HCT116 (cell line): ENCODE results near the gene EIF4A3. TPM values are rescaled to one million over a fixed set of nuclear protein-coding genes. Genes with fewer than 3 reads are reported as not detected.

ENCODE experiments used
- ATAC-seq: fragments of 200-7000 bp; cut with Tn5 transposase; 2 replicates; pipeline ENCODE4 v1.9.1; 2020; ENCODE audit warnings: mild to moderate bottlenecking, moderate library complexity
- BruUV-seq: library from RNA; stranded (reverse); fragments of 400-500 nt; replicated peaks from 2 replicates; lab custom pipeline; 2021; lab: Mats Ljungman, UMichigan
- CTCF ChIA-PET: fragments of 300-600 bp; sonication (Branson Sonifier 250); formaldehyde crosslinking; loops from one replicate; lab custom pipeline; 2021; ENCODE audit warnings: antibody characterized with exemption; lab: Charles Lee
- POLR2A ChIA-PET: fragments of 300-600, 350-600 bp; sonication (Branson Sonifier 250); formaldehyde crosslinking; loops from one replicate; lab custom pipeline; 2021; ENCODE audit warnings: antibody characterized with exemption; lab: Charles Lee
- RAD21 ChIA-PET, 2 experiments: fragments of 300-600 bp; sonication (Branson Sonifier 250); formaldehyde crosslinking; loops; one replicate each; lab custom pipeline; 2023; ENCODE audit warnings: low total read pairs in 2 of 2; ENCODE audit not compliant: uncharacterized antibody in 2 of 2, unreplicated experiment in 2 of 2, low non-redundant PET in 1 of 2; lab: Charles Lee
- DNase-seq: peaks from one replicate; pipeline ENCODE4 v3.0.0-alpha.2; 2010; ENCODE audit warnings: low read depth, low spot score
- H2AFZ ChIP-seq: fragments of 200-600 bp; shearing (Covaris generic), sonication (generic); 2 replicates; pipeline ENCODE4 v1.6.1; 2017; ENCODE audit warnings: low read depth, mixed run types, mixed read lengths, antibody characterized with exemption, low read length; ENCODE audit not compliant: poor library complexity, severe bottlenecking
- H3K27ac ChIP-seq: 2 replicates; pipeline ENCODE4 v1.5.1; 2012; ENCODE audit warnings: low read depth, low read length
- H3K27me3 ChIP-seq: fragments of 200-600 bp; sonication (generic); 2 replicates; pipeline ENCODE4 v1.6.1; 2016; ENCODE audit warnings: mixed run types, low read length, mixed read lengths; ENCODE audit not compliant: insufficient read depth
- H3K36me3 ChIP-seq, 2 experiments: fragments of 200-500 bp in 1 of 2; fragments of 200-600 bp in 1 of 2; sonication (Bioruptor generic) in 1 of 2; sonication (generic) in 1 of 2; 2 replicates each; pipeline versions ENCODE4 v1.5.1 to v1.6.1; 2014 to 2016; ENCODE audit warnings: low read length in 2 of 2, inconsistent platforms in 1 of 2, mixed read lengths in 1 of 2, mixed run types in 1 of 2; ENCODE audit not compliant: insufficient read depth in 2 of 2, control insufficient read depth in 1 of 2
- H3K4me1 ChIP-seq, 2 experiments: fragments of 200-600 bp in 1 of 2; sonication (generic) in 1 of 2; 2 replicates each; pipeline versions ENCODE4 v1.5.1 to v1.6.1; 2012 to 2017; ENCODE audit warnings: low read length in 2 of 2, inconsistent platforms in 1 of 2, mild to moderate bottlenecking in 1 of 2, mixed read lengths in 1 of 2, mixed run types in 1 of 2, moderate library complexity in 1 of 2; ENCODE audit not compliant: insufficient read depth in 2 of 2, control insufficient read depth in 1 of 2
- H3K4me2 ChIP-seq: fragments of 200-600 bp; sonication (generic); 2 replicates; pipeline ENCODE4 v1.6.1; 2017; ENCODE audit warnings: mixed run types, low read length, mixed read lengths
- H3K4me3 ChIP-seq, 2 experiments: fragments of 200-600 bp in 1 of 2; sonication (generic) in 1 of 2; replicated peaks in 1 of 2; 2 replicates each; pipeline ENCODE4 v1.5.1; 2011 to 2016; ENCODE audit warnings: low read length in 2 of 2, control low read depth in 1 of 2, low read depth in 1 of 2, mild to moderate bottlenecking in 1 of 2, mixed read lengths in 1 of 2, mixed run types in 1 of 2
- H3K79me2 ChIP-seq: fragments of 200-600 bp; sonication (generic); 2 replicates; pipeline ENCODE4 v1.6.1; 2017; ENCODE audit warnings: mild to moderate bottlenecking, mixed run types, low read length, moderate library complexity, mixed read lengths; ENCODE audit not compliant: insufficient read depth
- H3K9ac ChIP-seq: fragments of 200-600 bp; sonication (generic); 2 replicates; pipeline ENCODE4 v1.6.1; 2016; ENCODE audit warnings: low read length, mixed read lengths
- H3K9me2 ChIP-seq: fragments of 200-600 bp; sonication (generic), shearing (Covaris generic); 2 replicates; pipeline ENCODE4 v1.6.1; 2017; ENCODE audit warnings: mixed run types, mild to moderate bottlenecking, moderate library complexity; ENCODE audit not compliant: insufficient read depth
- H3K9me3 ChIP-seq, 2 experiments: fragments of 200-500 bp in 1 of 2; fragments of 200-600 bp in 1 of 2; sonication (Bioruptor generic) in 1 of 2; sonication (generic) in 1 of 2; 2 replicates each; pipeline ENCODE4 v1.6.1; 2014 to 2017; ENCODE audit warnings: low read length in 2 of 2, mixed read lengths in 2 of 2, inconsistent platforms in 1 of 2, low read depth in 1 of 2, mild to moderate bottlenecking in 1 of 2, mixed run types in 1 of 2, moderate library complexity in 1 of 2; ENCODE audit not compliant: control insufficient read depth in 1 of 2, insufficient read depth in 1 of 2
- H4K20me1 ChIP-seq: fragments of 200-600 bp; sonication (generic), shearing (Covaris generic); 2 replicates; pipeline ENCODE4 v1.6.1; 2017; ENCODE audit warnings: mixed run types, mild to moderate bottlenecking, moderate library complexity; ENCODE audit not compliant: insufficient read depth
- ELF1 ChIP-seq: IDR thresholded peaks from 2 replicates; pipeline ENCODE4 v1.6.1; 2012; ENCODE audit warnings: low read depth, borderline replicate concordance
- EZH2 ChIP-seq: fragments of 200-600 bp; sonication (generic); IDR thresholded peaks from 2 replicates; pipeline ENCODE4 v1.6.1; 2017; ENCODE audit warnings: antibody characterized with exemption, mixed run types
- JUND ChIP-seq: IDR thresholded peaks from 2 replicates; pipeline ENCODE4 v1.6.1; 2012
- SIN3A ChIP-seq: IDR thresholded peaks from 2 replicates; pipeline ENCODE4 v1.6.1; 2012; ENCODE audit warnings: low read depth
- SP1 ChIP-seq: IDR thresholded peaks from 2 replicates; pipeline ENCODE4 v1.6.1; 2012; ENCODE audit warnings: low read depth
- TCF7L2 ChIP-seq: IDR thresholded peaks from 2 replicates; pipeline ENCODE4 v1.7.0; 2011; ENCODE audit warnings: borderline replicate concordance, inconsistent platforms; ENCODE audit not compliant: insufficient read depth, insufficient read length; ENCODE audit errors: extremely low read depth
- ZNF274 ChIP-seq: fragments of 200-500 bp; sonication (Bioruptor generic); IDR thresholded peaks from 2 replicates; pipeline ENCODE4 v1.6.1; 2014; ENCODE audit warnings: mild to moderate bottlenecking, low read depth, low read length, inconsistent platforms
- intact Hi-C: fragments of 100-400 bp; cut with micrococcal nuclease; formaldehyde crosslinking; loops from 2 replicates; pipeline ENCODE4 v1.10.0; 2022
- total RNA-seq: library from RNA; stranded (reverse); gene quantifications from one replicate; pipeline ENCODE4 v1.2.1, GENCODE V29; 2021; ENCODE audit not compliant: unreplicated experiment
- TF ChIP-seq, protein P1 (sequence below): IDR thresholded peaks from 2 replicates; pipeline ENCODE4 v1.6.1; 2012; ENCODE audit warnings: low read depth
- TF ChIP-seq, protein P2 (sequence below), 3 experiments: fragments of 200-600 bp in 1 of 3; sonication (generic) in 1 of 3; IDR thresholded peaks in 2 of 3; conservative IDR thresholded peaks in 1 of 3; 2 replicates each; pipeline ENCODE4 v1.5.1; 2012 to 2017; ENCODE audit warnings: low read depth in 2 of 3, low read length in 2 of 3, antibody characterized with exemption in 1 of 3, borderline replicate concordance in 1 of 3, control low read depth in 1 of 3, mild to moderate bottlenecking in 1 of 3, mixed read lengths in 1 of 3, mixed run types in 1 of 3, moderate library complexity in 1 of 3; ENCODE audit not compliant: insufficient read depth in 1 of 3
- TF ChIP-seq, protein P3 (sequence below): IDR thresholded peaks from 2 replicates; pipeline ENCODE4 v1.6.1; 2012

Gene EIF4A3
- total RNA-seq, 1 experiment from 2014 or later, result 248 TPM

DNA sequence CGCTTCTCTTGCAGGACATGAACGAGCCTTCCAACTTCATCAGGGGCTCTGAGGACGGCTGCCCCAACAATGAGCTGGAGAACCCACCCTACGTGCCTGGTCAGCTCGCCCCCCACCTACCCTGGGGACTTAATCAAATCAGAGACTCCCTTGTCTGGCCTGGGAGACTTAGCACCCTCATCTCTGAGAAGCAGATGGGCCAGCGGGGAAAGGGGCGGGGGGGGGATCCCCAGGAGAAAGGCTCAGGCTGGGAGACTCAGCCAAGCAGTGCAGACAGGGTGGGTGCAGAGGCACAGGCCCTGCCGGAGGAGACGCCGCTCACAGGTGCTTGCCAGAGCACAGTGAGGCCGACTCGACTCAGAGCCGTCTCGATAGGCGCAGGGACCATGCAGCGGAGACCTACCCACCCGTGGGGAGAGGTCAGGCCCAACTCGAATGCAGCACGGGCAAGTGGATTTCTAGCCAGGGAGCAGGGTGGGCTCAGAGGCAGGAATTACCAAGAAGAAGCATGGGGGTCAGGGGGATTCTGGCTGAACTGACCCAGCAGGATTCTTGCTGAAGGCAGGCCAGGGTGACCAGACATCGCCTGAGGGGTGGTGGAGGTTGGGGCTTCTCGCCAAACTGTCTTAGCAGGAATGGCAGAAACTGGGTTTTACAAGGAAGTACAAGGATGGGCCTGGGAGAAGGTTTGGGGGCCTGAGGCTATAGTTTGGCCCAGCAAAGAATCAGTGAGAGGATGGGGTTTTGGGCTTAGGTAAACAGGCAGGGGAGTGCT is 35.8 kb downstream of the EIF4A3 start (continued):
- TF ChIP-seq, protein P1, sequence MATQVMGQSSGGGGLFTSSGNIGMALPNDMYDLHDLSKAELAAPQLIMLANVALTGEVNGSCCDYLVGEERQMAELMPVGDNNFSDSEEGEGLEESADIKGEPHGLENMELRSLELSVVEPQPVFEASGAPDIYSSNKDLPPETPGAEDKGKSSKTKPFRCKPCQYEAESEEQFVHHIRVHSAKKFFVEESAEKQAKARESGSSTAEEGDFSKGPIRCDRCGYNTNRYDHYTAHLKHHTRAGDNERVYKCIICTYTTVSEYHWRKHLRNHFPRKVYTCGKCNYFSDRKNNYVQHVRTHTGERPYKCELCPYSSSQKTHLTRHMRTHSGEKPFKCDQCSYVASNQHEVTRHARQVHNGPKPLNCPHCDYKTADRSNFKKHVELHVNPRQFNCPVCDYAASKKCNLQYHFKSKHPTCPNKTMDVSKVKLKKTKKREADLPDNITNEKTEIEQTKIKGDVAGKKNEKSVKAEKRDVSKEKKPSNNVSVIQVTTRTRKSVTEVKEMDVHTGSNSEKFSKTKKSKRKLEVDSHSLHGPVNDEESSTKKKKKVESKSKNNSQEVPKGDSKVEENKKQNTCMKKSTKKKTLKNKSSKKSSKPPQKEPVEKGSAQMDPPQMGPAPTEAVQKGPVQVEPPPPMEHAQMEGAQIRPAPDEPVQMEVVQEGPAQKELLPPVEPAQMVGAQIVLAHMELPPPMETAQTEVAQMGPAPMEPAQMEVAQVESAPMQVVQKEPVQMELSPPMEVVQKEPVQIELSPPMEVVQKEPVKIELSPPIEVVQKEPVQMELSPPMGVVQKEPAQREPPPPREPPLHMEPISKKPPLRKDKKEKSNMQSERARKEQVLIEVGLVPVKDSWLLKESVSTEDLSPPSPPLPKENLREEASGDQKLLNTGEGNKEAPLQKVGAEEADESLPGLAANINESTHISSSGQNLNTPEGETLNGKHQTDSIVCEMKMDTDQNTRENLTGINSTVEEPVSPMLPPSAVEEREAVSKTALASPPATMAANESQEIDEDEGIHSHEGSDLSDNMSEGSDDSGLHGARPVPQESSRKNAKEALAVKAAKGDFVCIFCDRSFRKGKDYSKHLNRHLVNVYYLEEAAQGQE, result no peak
- TF ChIP-seq ELF1 (no peak), ZNF274 (no peak), EZH2 (no peak)
- TF ChIP-seq, protein P2, sequence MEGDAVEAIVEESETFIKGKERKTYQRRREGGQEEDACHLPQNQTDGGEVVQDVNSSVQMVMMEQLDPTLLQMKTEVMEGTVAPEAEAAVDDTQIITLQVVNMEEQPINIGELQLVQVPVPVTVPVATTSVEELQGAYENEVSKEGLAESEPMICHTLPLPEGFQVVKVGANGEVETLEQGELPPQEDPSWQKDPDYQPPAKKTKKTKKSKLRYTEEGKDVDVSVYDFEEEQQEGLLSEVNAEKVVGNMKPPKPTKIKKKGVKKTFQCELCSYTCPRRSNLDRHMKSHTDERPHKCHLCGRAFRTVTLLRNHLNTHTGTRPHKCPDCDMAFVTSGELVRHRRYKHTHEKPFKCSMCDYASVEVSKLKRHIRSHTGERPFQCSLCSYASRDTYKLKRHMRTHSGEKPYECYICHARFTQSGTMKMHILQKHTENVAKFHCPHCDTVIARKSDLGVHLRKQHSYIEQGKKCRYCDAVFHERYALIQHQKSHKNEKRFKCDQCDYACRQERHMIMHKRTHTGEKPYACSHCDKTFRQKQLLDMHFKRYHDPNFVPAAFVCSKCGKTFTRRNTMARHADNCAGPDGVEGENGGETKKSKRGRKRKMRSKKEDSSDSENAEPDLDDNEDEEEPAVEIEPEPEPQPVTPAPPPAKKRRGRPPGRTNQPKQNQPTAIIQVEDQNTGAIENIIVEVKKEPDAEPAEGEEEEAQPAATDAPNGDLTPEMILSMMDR (IDR thresholded peaks at IDR 0.05 in 2 of 3, conservative IDR thresholded peaks at IDR 0.05 in 1 of 3; ENCODE audit: borderline replicate concordance in 1 of 3, insufficient read depth in 1 of 3, low read depth in 2 of 3, low read length in 2 of 3), result no peak

DNA sequence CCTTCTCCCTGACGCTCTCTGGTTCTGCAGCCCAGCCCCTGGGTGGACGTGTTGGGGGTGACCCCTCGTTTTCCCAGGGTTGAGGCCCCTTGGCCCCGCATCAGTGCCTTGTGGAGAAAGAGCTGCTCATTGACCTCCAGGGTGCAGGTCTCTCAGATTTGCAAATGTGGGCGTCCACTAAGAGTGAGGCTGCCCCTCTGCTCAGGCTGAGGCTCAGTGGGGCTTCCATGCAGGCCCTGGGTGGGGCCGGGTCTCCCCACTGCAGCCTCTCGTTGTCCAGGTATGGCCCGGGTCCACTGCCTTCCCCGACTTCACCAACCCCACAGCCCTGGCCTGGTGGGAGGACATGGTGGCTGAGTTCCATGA is 36.5 kb downstream of the EIF4A3 start:
- no peak overlapping the region for H3K9ac ChIP-seq
- DNase-seq (no peak), ATAC-seq (no peak)
- no peaks in the 10 kb centered on the region for H3K9me2 ChIP-seq
- H3K4me2 ChIP-seq, result no peak overlapping the region
- POLR2A ChIA-PET, result no interaction called here
- no peak overlapping the region for H2AFZ ChIP-seq
- H3K4me3 ChIP-seq, result no peak overlapping the region
- no peaks in the 10 kb centered on the region for H3K9me3 ChIP-seq
- H3K4me1 ChIP-seq, result no peaks in the 10 kb centered on the region
- no peaks in the 10 kb centered on the region for H3K27me3 ChIP-seq
- no peaks in the 10 kb centered on the region for H4K20me1 ChIP-seq
- no TSS peak for BruUV-seq
- no peaks in the 10 kb centered on the region for H3K79me2 ChIP-seq
- peaks cover 0 to 9% of the 10 kb centered on the region in 2 experiments; a peak in 2 of 4 replicates for H3K36me3 ChIP-seq
- intact Hi-C loops, result no loop called here
- RAD21 ChIA-PET, result no interaction called here
- CTCF ChIA-PET, result interaction anchor here (1.1 kb wide), 1 partner anchor 9 kb away, joined by 4 read pairs; the partner anchor contains the start of gene GAA
- H3K27ac ChIP-seq, result no peak overlapping the region
- TF ChIP-seq, protein P1, result no peak
- TF ChIP-seq, protein P3, sequence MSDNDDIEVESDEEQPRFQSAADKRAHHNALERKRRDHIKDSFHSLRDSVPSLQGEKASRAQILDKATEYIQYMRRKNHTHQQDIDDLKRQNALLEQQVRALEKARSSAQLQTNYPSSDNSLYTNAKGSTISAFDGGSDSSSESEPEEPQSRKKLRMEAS, result no peak
- TF ChIP-seq JUND, result no peak
- TF ChIP-seq, protein P2 (IDR thresholded peaks at IDR 0.05 in 2 of 3, conservative IDR thresholded peaks at IDR 0.05 in 1 of 3; ENCODE audit: borderline replicate concordance in 1 of 3, insufficient read depth in 1 of 3, low read depth in 2 of 3, low read length in 2 of 3), result no peak
- no peak for TF ChIP-seq ELF1
- TF ChIP-seq SIN3A, result no peak
- no peak for TF ChIP-seq TCF7L2
- no peak for TF ChIP-seq SP1
